Heart right ventricle (tissue), 16 donors: ENCODE measurements around the gene CRYGC. TPM values are rescaled to one million over a fixed set of nuclear protein-coding genes. Genes with fewer than 3 reads are reported as not detected.
A peak's percentile ranks its signal among the peaks of the same experiment; 100 is the strongest.
"Not testable (repeated sequence)": the region's sequence is repeated elsewhere in the genome, so short reads cannot be mapped to it uniquely, and the experiment has no call there.

Source experiments
- ATAC-seq, 8 donors: fragments of 200-7000 bp; cut with Tn5 transposase; one replicate each; pipeline ENCODE4 v1.9.1; 2020; ENCODE audit warnings: mild to moderate bottlenecking in 8 of 8, moderate library complexity in 8 of 8, moderate number of reproducible peaks in 1 of 8
- DNase-seq, 2 donors: peaks; one replicate each; pipeline ENCODE4 v3.0.0-alpha.2; 2020
- H3K27ac ChIP-seq, 10 donors: fragments of 200-600 bp; sonication (generic) in 2 of 10; one replicate each; pipeline versions ENCODE4 v1.5.0 to v1.8.0; 2020 to 2022; ENCODE audit warnings: mild to moderate bottlenecking in 3 of 10
- H3K27me3 ChIP-seq, 7 donors: fragments of 200-600 bp; one replicate each; pipeline ENCODE4 v1.8.0; 2021 to 2022; ENCODE audit warnings: mild to moderate bottlenecking in 2 of 7
- H3K36me3 ChIP-seq, 9 donors: fragments of 200-600 bp; sonication (generic) in 1 of 9; one replicate each; pipeline versions ENCODE4 v1.5.0 to v1.8.0; 2020 to 2022; ENCODE audit warnings: mild to moderate bottlenecking in 2 of 9
- H3K4me1 ChIP-seq, 9 donors: fragments of 200-600 bp; sonication (generic) in 1 of 9; one replicate each; pipeline versions ENCODE4 v1.5.0 to v1.8.0; 2020 to 2022; ENCODE audit warnings: mild to moderate bottlenecking in 4 of 9
- H3K4me3 ChIP-seq, 10 donors: fragments of 200-600 bp; sonication (generic) in 2 of 10; one replicate each; pipeline versions ENCODE4 v1.5.0 to v1.8.0; 2020 to 2022; ENCODE audit warnings: mild to moderate bottlenecking in 7 of 10, moderate library complexity in 2 of 10
- H3K9me3 ChIP-seq, 11 donors: fragments of 200-600 bp in 10 of 11; sonication (generic) in 2 of 11; one replicate each; pipeline versions ENCODE4 v1.5.0 to v1.8.0; 2013 to 2022; ENCODE audit warnings: mild to moderate bottlenecking in 2 of 11, control low read depth in 1 of 11, moderate library complexity in 1 of 11
- WGBS, 2 donors: extraction: QIAGEN DNeasy Blood & Tissue Kit; methylation state at CpG; one replicate each; pipeline ENCODE4 v1.1.7; 2013; ENCODE audit warnings: inconsistent platforms in 1 of 2; 5-methylcytosine and 5-hydroxymethylcytosine counted together
- intact Hi-C, 10 donors: fragments of 100-400 bp; cut with DNase I; formaldehyde crosslinking; loops; one replicate each; pipeline versions ENCODE4 v1.11.1 to v1.14.2; 2022
- polyA plus RNA-seq, 2 donors: library from polyadenylated mRNA; stranded (reverse); fragments of 200-250 nt; gene quantifications; one replicate each; pipeline ENCODE4 v1.2.3, GENCODE V29; 2013
- total RNA-seq, 10 donors: library from RNA; stranded (reverse); fragmentation: NEBNext Ultra II Directional in 3 of 10; extraction: Animal tissue kit (Norgen Biotek cat#: 25700) in 3 of 10; gene quantifications; one replicate each; pipeline versions ENCODE4 v1.2.1 to v1.2.4, GENCODE V29; 2021 to 2023
- TF ChIP-seq, protein P1 (sequence below), 9 donors: fragments of 200-600 bp; sonication (generic) in 2 of 9; IDR thresholded peaks; one replicate each; pipeline versions ENCODE4 v1.5.0 to v1.8.0; 2021 to 2022; ENCODE audit warnings: antibody characterized with exemption in 9 of 9, mild to moderate bottlenecking in 5 of 9, moderate library complexity in 1 of 9
- donor health status: Arrhythmogenic right ventricular cardiomyopathy.
- donor health status: ischemic (EF 13 %, LVEDD 7.1; RV severe dilation, severe dysfunction).
- donor health status: healthy with polysubstance abuse.
- donor health status: DM: no; HTN: yes; CAD: no.
- donor health status: DM: no; HTN: no; CAD: no.
- donor health status: ischemic (EF 25% LVEDD 6.9; RV normal size, moderate dysfunction).
- donor health status: ischemic (EF 25% LVEDD 5.7; RV mildly dilated, moderate dysfunction).
- donor health status: healthy.
- donor health status: DM: yes; HTN: yes; CAD: no.
- donor health status: Ischemic cardiomyopathy.
- donor health status: ischemic (EF 35%, LVEDD 5.7; RV mildly dilated, moderate dysfunction).
- donor health status: nonischemic (EF 11% LVEDD 7.7; RV severe dilation, severe dysfunction).
- donor health status: DM: yes; HTN: yes; CAD: no.
- donor health status: PGD.
- donor health status: ischemic (EF 29% LVEDD 5.4; RV normal size, mild dysfunction).
- donor health status: nonischemic (EF 23%, LVEDD 6.1; RV moderate dilation, normal function).

Gene CRYGC
- total and polyA plus RNA-seq, 12 donors = not detected

DNA sequence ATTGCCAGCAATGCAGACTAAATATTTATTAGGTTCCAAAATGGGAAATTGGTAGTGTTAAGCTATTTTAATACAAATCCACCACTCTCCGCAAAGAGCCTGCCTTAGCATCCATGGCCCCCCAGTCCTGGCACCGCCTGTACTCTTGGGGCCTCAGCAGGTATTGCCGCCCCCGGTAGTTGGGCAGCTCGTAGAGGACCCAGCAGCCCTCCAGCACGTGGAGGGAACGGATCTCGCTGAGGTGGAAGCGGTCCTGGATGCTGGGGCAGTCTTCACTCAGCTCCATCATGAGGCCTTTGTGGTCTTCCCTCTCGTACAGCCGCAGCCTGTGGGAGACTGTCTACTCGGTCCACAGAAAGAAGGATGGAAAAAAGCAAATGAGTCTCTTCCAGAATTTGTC, 1.5 kb downstream of the CRYGC start:
- intact Hi-C loops = no loop called here
- no peak overlapping the region for H3K27ac ChIP-seq
- TF ChIP-seq, protein P1, sequence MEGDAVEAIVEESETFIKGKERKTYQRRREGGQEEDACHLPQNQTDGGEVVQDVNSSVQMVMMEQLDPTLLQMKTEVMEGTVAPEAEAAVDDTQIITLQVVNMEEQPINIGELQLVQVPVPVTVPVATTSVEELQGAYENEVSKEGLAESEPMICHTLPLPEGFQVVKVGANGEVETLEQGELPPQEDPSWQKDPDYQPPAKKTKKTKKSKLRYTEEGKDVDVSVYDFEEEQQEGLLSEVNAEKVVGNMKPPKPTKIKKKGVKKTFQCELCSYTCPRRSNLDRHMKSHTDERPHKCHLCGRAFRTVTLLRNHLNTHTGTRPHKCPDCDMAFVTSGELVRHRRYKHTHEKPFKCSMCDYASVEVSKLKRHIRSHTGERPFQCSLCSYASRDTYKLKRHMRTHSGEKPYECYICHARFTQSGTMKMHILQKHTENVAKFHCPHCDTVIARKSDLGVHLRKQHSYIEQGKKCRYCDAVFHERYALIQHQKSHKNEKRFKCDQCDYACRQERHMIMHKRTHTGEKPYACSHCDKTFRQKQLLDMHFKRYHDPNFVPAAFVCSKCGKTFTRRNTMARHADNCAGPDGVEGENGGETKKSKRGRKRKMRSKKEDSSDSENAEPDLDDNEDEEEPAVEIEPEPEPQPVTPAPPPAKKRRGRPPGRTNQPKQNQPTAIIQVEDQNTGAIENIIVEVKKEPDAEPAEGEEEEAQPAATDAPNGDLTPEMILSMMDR (IDR thresholded peaks at IDR 0.05) = no peak
- WGBS, 2 donors = 93% methylated on average over 12 of the region's 12 CpGs
- H3K9me3 ChIP-seq = no peaks in the 10 kb centered on the region
- peaks cover 0 to 12% (median 4%) of the 10 kb centered on the region in 9 donors for H3K4me1 ChIP-seq
- H3K36me3 ChIP-seq = no peaks in the 10 kb centered on the region
- no peak overlapping the region for H3K4me3 ChIP-seq
- H3K27me3 ChIP-seq = peaks cover 0 to 44% (median 29%) of the 10 kb centered on the region in 7 donors
- ATAC-seq (no peak), DNase-seq (no peak)

DNA sequence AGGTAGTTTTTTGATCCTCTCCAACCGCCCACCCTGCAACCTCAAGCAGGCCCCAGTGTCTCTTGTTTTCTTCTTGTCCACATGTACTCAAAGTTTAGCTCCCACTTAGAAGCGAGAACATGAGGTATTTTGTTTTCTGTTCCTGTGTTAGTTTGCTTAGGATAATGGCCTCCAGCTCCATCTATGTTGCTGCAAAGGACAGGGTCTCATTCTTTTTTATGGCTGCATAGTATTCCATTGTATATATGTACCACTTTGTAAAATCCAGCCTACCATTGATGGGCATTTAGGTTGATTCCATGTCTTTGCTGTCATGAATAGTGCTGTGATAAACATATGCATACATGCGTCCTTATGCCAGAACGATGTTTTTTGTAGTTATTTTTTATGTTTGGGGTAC, 2.5 kb downstream of the CRYGC start:
- Histone ChIP-seq H3K4me3 (no peak overlapping the region), H3K9me3 (no peaks in the 10 kb centered on the region), H3K27ac (no peak overlapping the region), H3K36me3 (no peaks in the 10 kb centered on the region), H3K27me3 (peaks cover 0 to 52% (median 34%) of the 10 kb centered on the region in 7 donors), H3K4me1 (peaks cover 0 to 12% (median 4%) of the 10 kb centered on the region in 9 donors)
- no peak for DNase-seq
- intact Hi-C loops = no loop called here
- TF ChIP-seq, protein P1 (IDR thresholded peaks at IDR 0.05) = no peak
- ATAC-seq = no peak
- 93% methylated on average over 4 of the region's 4 CpGs for WGBS, 2 donors

DNA sequence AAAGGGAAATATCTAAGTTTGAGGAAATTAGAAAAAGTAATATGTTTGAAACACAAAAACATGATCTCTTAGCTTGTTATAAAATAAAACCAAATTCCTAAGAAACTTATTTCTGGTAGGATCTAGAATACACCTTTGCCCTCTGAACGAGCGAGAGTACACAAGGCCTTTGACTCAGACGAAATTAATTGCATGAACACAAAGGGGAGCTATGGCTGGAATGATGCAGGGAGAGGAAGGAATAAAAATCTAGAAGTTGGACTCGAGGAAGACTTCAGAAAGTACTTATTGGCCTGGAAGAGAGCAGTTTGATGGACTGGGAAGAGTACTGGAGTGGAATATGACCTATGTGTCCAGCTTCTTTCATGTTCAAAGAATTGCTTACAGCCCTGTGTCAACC, 4.4 kb downstream of the CRYGC start:
- H3K27me3 ChIP-seq = peaks cover 0 to 52% (median 34%) of the 10 kb centered on the region in 7 donors

DNA sequence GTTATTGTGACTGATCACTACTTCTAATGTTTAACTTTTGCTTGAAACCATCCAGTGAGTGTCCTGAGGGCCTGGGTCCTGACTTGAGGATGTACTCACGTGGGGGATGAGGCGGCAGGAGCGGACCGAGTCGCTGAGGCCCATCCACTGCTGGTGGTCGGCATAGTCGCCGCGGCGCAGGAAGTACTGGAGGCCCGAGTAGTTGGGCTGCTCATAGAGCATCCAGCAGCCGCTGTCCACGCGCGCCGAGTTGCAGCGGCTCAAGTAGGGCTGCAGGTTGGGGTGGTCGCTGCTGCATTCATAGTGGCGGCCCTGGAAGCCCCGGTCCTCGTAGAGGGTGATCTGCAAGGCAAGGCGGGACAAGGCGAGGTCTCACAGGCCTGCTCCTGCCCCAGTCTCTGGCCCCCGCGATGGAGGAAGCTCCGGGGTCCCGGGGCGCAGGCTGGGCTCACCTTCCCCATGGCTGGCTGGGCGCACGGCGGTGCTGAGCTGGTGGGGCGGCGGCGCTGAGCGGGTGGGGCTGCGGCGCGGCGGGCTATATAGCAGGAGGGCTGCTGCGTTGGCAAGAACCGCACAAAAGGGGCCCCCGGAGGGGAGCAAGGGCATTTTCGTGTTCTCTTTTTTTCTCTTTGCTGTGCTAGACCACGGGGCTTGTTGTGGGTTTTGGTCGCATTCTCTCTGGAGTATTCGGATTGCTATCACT, 5.5 kb downstream of the CRYGC start, which contains the start of gene CRYGD:
TSS of gene CRYGD (minus strand) at position 512 of the 703 bp plus-strand sequence. CDS start at position 461, 51 bp downstream.
- H3K9me3 ChIP-seq, DNase-seq, intact Hi-C loops, H3K36me3 ChIP-seq, H3K27ac ChIP-seq: not testable (repeated sequence)
- 9% methylated on average over 42 to 44 of the region's 46 CpGs for WGBS, 2 donors
- peak in 1 of 8 donors; percentile 56 for ATAC-seq
- Histone ChIP-seq H3K4me1 (peaks cover 0 to 12% (median 4%) of the 10 kb centered on the region in 9 donors), H3K27me3 (peaks cover 0 to 52% (median 34%) of the 10 kb centered on the region in 7 donors), H3K4me3 (peak within 1 kb of the TSS in 9 of 10 donors; percentile 8 to 39 (median 33))

More for the DNA sequence above, 4.4 kb downstream of the CRYGC start:
- peaks cover 0 to 12% (median 4%) of the 10 kb centered on the region in 9 donors for H3K4me1 ChIP-seq
- no peak overlapping the region for H3K4me3 ChIP-seq
- TF ChIP-seq, protein P1 (IDR thresholded peaks at IDR 0.05) = no peak
- DNase-seq = no peak
- no peak overlapping the region for H3K27ac ChIP-seq
- intact Hi-C loops = no loop called here
- no peak for ATAC-seq
- H3K36me3 ChIP-seq = no peaks in the 10 kb centered on the region
- WGBS, 2 donors = 86 to 90% methylated on average over 4 of the region's 4 CpGs
- no peaks in the 10 kb centered on the region for H3K9me3 ChIP-seq

DNA sequence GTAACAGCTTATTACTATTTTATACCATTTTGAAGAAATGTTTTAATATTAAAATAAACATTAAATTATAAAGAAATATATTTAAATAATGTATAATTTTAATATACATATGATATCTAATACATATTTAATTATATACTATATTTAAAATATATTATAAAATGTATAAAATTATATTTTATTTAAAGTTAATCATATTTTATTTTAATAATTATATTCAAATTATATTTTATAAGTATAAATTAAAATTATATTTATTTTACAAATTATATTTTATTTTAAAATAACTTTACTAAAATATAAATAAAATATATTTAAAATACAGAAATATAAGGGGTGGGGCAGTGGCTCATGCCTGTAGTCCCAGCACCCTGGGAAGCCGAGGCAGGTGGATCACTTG, 7.4 kb downstream of the CRYGC start:
- H3K27ac ChIP-seq = no peak overlapping the region
- H3K36me3 ChIP-seq = no peaks in the 10 kb centered on the region
- H3K27me3 ChIP-seq = peaks cover 0 to 45% (median 34%) of the 10 kb centered on the region in 7 donors
- ATAC-seq = no peak
- no peak for DNase-seq
- 90% methylated on average over 1 of the region's 1 CpG for WGBS, 2 donors
- no peak overlapping the region for H3K4me3 ChIP-seq
- peaks cover 0 to 12% (median 4%) of the 10 kb centered on the region in 9 donors for H3K4me1 ChIP-seq
- no peaks in the 10 kb centered on the region for H3K9me3 ChIP-seq
- intact Hi-C loops = no loop called here
- TF ChIP-seq, protein P1 (IDR thresholded peaks at IDR 0.05) = no peak
